HEK293 (cell line): ENCODE results near the gene RIC3.

Source experiments
- CTCF ChIA-PET: fragments of 350-600 bp; formaldehyde crosslinking; extraction: SDS; loops from one replicate; lab custom pipeline; 2021; ENCODE audit warnings: antibody characterized with exemption; lab: Yijun Ruan, JAX
- POLR2A ChIA-PET: fragments of 300-600 bp; formaldehyde crosslinking; extraction: SDS; loops from one replicate; lab custom pipeline; 2020; ENCODE audit warnings: antibody characterized with exemption, inconsistent platforms; lab: Yijun Ruan, JAX
- H3K27ac ChIP-seq: fragments of 200-500 bp; sonication (Bioruptor generic); 2 replicates; pipeline ENCODE4 v1.5.1; 2014; ENCODE audit warnings: low read depth, low read length, control low read depth, inconsistent platforms; ENCODE audit errors: extremely low read depth
- H3K36me3 ChIP-seq, 2 experiments: fragments of 200-500 bp in 1 of 2; sonication (Bioruptor generic) in 1 of 2; 1 replicate in 1 of 2; 2 replicates in 1 of 2; pipeline ENCODE4 v1.5.1; 2014 to 2017; ENCODE audit warnings: inconsistent platforms in 2 of 2, low read length in 2 of 2; ENCODE audit not compliant: control insufficient read depth in 2 of 2, insufficient read depth in 1 of 2
- H3K4me1 ChIP-seq: fragments of 200-500 bp; sonication (Bioruptor generic); 2 replicates; pipeline ENCODE4 v1.5.1; 2014; ENCODE audit warnings: mild to moderate bottlenecking, low read length, inconsistent platforms; ENCODE audit not compliant: control insufficient read depth, insufficient read depth
- H3K4me3 ChIP-seq: 2 replicates; pipeline ENCODE4 v1.5.1; 2011; ENCODE audit warnings: low read depth, mild to moderate bottlenecking, control low read depth, low read length, moderate library complexity
- H3K9me3 ChIP-seq: fragments of 200-500 bp; sonication (Bioruptor generic); 2 replicates; pipeline ENCODE4 v1.5.1; 2014; ENCODE audit warnings: low read depth, low read length, inconsistent platforms; ENCODE audit not compliant: control insufficient read depth, insufficient read depth
- HOXC10 ChIP-seq: sonication (generic); formaldehyde crosslinking; IDR thresholded peaks from 2 replicates; pipeline ENCODE4 v1.8.1; 2023; ENCODE audit warnings: mild to moderate bottlenecking, missing genetic modification reagents
- KLF8 ChIP-seq: fragments of 450-650 bp; formaldehyde crosslinking; IDR thresholded peaks from 2 replicates; pipeline ENCODE4 v1.5.1; 2016; ENCODE audit warnings: missing biosample characterization, missing genetic modification characterization
- MEIS1 ChIP-seq: sonication (generic); formaldehyde crosslinking; IDR thresholded peaks from 2 replicates; pipeline ENCODE4 v1.8.1; 2022; ENCODE audit warnings: missing genetic modification reagents, mild to moderate bottlenecking, borderline replicate concordance
- MYNN ChIP-seq: fragments of 450-650 bp; formaldehyde crosslinking; IDR thresholded peaks from 2 replicates; pipeline ENCODE4 v1.5.1; 2016; ENCODE audit warnings: missing biosample characterization, missing genetic modification characterization, borderline replicate concordance
- ZBTB1 ChIP-seq: fragments of 450-650 bp; formaldehyde crosslinking; IDR thresholded peaks from 2 replicates; pipeline ENCODE4 v1.5.1; 2016; ENCODE audit warnings: missing biosample characterization, missing genetic modification characterization
- ZIC2 ChIP-seq: fragments of 450-650 bp; formaldehyde crosslinking; IDR thresholded peaks from 2 replicates; pipeline ENCODE4 v1.5.1; 2016; ENCODE audit warnings: missing biosample characterization, missing genetic modification characterization
- ZNF148 ChIP-seq: fragments of 450-650 bp; formaldehyde crosslinking; IDR thresholded peaks from 2 replicates; pipeline ENCODE4 v1.5.0; 2017; ENCODE audit warnings: missing biosample characterization, missing genetic modification characterization, borderline replicate concordance
- ZNF169 ChIP-seq: fragments of 450-650 bp; formaldehyde crosslinking; IDR thresholded peaks from 2 replicates; pipeline ENCODE4 v1.5.1; 2016; ENCODE audit warnings: missing biosample characterization, missing genetic modification characterization
- ZNF223 ChIP-seq: fragments of 450-650 bp; formaldehyde crosslinking; IDR thresholded peaks from 2 replicates; pipeline ENCODE4 v1.5.1; 2016; ENCODE audit warnings: missing biosample characterization, missing genetic modification characterization
- ZNF239 ChIP-seq: fragments of 450-650 bp; formaldehyde crosslinking; IDR thresholded peaks from 2 replicates; pipeline ENCODE4 v1.5.1; 2016; ENCODE audit warnings: missing biosample characterization, missing genetic modification characterization
- ZNF274 ChIP-seq, 2 experiments: fragments of 200-500 bp in 1 of 2; fragments of 450-650 bp in 1 of 2; sonication (Bioruptor generic) in 1 of 2; formaldehyde crosslinking in 1 of 2; IDR thresholded peaks; 2 replicates each; pipeline versions ENCODE4 v1.5.1 to v1.6.1; 2014 to 2016; ENCODE audit warnings: borderline replicate concordance in 1 of 2, inconsistent platforms in 1 of 2, low read length in 1 of 2, missing biosample characterization in 1 of 2, missing genetic modification characterization in 1 of 2
- ZNF350 ChIP-seq: fragments of 450-650 bp; formaldehyde crosslinking; IDR thresholded peaks from 2 replicates; pipeline ENCODE4 v1.5.0; 2017; ENCODE audit warnings: missing biosample characterization, mild to moderate bottlenecking, missing genetic modification characterization
- ZNF354C ChIP-seq: fragments of 450-650 bp; formaldehyde crosslinking; IDR thresholded peaks from 2 replicates; pipeline ENCODE4 v1.5.1; 2016; ENCODE audit warnings: missing biosample characterization, missing genetic modification characterization, low read depth, borderline replicate concordance
- ZNF48 ChIP-seq: fragments of 450-650 bp; formaldehyde crosslinking; IDR thresholded peaks from 2 replicates; pipeline ENCODE4 v1.5.1; 2016; ENCODE audit warnings: missing biosample characterization, missing genetic modification characterization
- ZNF624 ChIP-seq: fragments of 450-650 bp; formaldehyde crosslinking; IDR thresholded peaks from 2 replicates; pipeline ENCODE4 v1.5.1; 2017; ENCODE audit warnings: missing biosample characterization, missing genetic modification characterization
- ZNF707 ChIP-seq: fragments of 450-650 bp; formaldehyde crosslinking; IDR thresholded peaks from 2 replicates; pipeline ENCODE4 v1.5.1; 2016; ENCODE audit warnings: missing biosample characterization, missing genetic modification characterization
- ZNF76 ChIP-seq: fragments of 450-650 bp; formaldehyde crosslinking; IDR thresholded peaks from 2 replicates; pipeline ENCODE4; 2016; ENCODE audit warnings: low read depth, missing biosample characterization, missing genetic modification characterization, borderline replicate concordance
- ZNF843 ChIP-seq: fragments of 450-650 bp; formaldehyde crosslinking; IDR thresholded peaks from 2 replicates; pipeline ENCODE4 v1.5.1; 2016; ENCODE audit warnings: missing biosample characterization, missing genetic modification characterization
- ZSCAN16 ChIP-seq: fragments of 450-650 bp; formaldehyde crosslinking; IDR thresholded peaks from 2 replicates; pipeline ENCODE4 v1.5.1; 2016; ENCODE audit warnings: missing biosample characterization, missing genetic modification characterization
- TF ChIP-seq, protein P1 (sequence below): fragments of 450-650 bp; formaldehyde crosslinking; IDR thresholded peaks from 2 replicates; pipeline ENCODE4 v1.5.1; 2016; ENCODE audit warnings: missing biosample characterization, missing genetic modification characterization
- TF ChIP-seq, protein P2 (sequence below): fragments of 450-650 bp; formaldehyde crosslinking; IDR thresholded peaks from 2 replicates; pipeline ENCODE4 v1.5.1; 2017; ENCODE audit warnings: missing biosample characterization, missing genetic modification characterization
- TF ChIP-seq, protein P3 (sequence below): fragments of 450-650 bp; formaldehyde crosslinking; IDR thresholded peaks from 2 replicates; pipeline ENCODE4 v1.5.1; 2016; ENCODE audit warnings: missing biosample characterization, missing genetic modification characterization, borderline replicate concordance

The RIC3 gene

DNA sequence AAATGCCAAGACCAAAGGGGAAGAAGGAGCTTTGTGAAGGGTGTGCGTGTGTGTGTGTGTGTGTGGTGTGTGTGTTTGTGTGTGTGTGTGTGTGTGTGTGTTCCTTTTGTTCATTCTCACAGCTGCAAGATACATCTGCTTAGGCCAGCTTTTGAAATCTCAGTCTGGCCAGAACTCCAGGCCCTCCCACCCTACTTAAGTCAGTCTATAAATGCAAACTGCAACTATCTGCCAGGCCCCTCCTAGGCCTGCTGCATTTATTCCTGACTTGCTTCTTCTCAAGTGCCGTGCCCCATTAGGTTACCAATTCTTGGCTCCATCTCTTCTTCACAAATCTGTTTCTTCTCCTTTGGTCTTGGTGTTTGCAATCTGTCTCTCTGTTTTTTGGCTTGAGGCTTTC is 21.6 kb upstream of the RIC3 start (continued):
- TF ChIP-seq ZNF354C (tag by site-specific recombination) (no peak), ZNF707 (no peak), ZNF76 (tag by site-specific recombination) (no peak), ZNF48 (tag by site-specific recombination) (no peak), MEIS1 (CRISPR knock-in tag) (no peak), ZNF624 (no peak), HOXC10 (CRISPR knock-in tag) (no peak), ZIC2 (tag by site-specific recombination) (no peak), ZNF169 (no peak), ZNF148 (tag by site-specific recombination) (no peak)
- TF ChIP-seq, protein P1, sequence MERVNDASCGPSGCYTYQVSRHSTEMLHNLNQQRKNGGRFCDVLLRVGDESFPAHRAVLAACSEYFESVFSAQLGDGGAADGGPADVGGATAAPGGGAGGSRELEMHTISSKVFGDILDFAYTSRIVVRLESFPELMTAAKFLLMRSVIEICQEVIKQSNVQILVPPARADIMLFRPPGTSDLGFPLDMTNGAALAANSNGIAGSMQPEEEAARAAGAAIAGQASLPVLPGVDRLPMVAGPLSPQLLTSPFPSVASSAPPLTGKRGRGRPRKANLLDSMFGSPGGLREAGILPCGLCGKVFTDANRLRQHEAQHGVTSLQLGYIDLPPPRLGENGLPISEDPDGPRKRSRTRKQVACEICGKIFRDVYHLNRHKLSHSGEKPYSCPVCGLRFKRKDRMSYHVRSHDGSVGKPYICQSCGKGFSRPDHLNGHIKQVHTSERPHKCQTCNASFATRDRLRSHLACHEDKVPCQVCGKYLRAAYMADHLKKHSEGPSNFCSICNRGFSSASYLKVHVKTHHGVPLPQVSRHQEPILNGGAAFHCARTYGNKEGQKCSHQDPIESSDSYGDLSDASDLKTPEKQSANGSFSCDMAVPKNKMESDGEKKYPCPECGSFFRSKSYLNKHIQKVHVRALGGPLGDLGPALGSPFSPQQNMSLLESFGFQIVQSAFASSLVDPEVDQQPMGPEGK (tag by site-specific recombination) = no peak

GRCh38 chr11:8186429-8186828 is 17.6 kb upstream of the RIC3 start:
- Histone ChIP-seq H3K4me3 (no peak overlapping the region), H3K36me3 (no peaks in the 10 kb centered on the region), H3K4me1 (no peaks in the 10 kb centered on the region), H3K27ac (no peak overlapping the region)
- POLR2A ChIA-PET = no interaction called here
- TF ChIP-seq, protein P2, sequence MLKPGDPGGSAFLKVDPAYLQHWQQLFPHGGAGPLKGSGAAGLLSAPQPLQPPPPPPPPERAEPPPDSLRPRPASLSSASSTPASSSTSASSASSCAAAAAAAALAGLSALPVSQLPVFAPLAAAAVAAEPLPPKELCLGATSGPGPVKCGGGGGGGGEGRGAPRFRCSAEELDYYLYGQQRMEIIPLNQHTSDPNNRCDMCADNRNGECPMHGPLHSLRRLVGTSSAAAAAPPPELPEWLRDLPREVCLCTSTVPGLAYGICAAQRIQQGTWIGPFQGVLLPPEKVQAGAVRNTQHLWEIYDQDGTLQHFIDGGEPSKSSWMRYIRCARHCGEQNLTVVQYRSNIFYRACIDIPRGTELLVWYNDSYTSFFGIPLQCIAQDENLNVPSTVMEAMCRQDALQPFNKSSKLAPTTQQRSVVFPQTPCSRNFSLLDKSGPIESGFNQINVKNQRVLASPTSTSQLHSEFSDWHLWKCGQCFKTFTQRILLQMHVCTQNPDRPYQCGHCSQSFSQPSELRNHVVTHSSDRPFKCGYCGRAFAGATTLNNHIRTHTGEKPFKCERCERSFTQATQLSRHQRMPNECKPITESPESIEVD (tag by site-specific recombination) = no peak
- no peak for TF ChIP-seq ZSCAN16 (tag by site-specific recombination)
- TF ChIP-seq ZNF350 (tag by site-specific recombination) = no peak
- TF ChIP-seq MYNN (tag by site-specific recombination) = no peak
- TF ChIP-seq, all 188 proteins: peak for 0
- CTCF ChIA-PET = interaction anchor here (0.9 to 1.7 kb wide), 2 partner anchors 376 to 381 kb away, joined by 4 to 5 read pairs; no protein-coding TSS in a partner anchor
- no peaks in the 10 kb centered on the region for H3K9me3 ChIP-seq

DNA sequence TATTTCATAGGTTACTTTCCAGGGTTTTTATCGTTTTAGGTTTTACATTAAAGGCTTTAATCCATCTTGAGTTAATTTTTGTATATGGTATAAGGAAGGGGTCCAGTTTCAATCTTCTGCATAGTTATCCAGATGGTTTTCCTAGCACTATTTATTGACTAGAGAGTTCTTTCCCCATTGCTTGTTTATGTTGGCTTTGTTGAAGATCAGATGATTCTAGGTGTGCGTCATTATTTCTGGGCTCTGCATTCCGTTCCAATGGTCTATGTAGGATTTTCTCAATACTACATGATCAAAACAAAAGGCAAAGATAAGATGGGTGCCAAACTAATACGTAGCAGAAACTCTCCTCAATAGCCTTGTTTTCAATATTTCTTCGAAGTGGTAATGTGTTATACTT is 14.3 kb upstream of the RIC3 start:
- CTCF ChIA-PET = interaction anchor here (1.7 to 2.3 kb wide), 2 partner anchors 10 to 384 kb away, joined by 5 to 9 read pairs; no protein-coding TSS in a partner anchor
- TF ChIP-seq ZNF223 (tag by site-specific recombination) (no peak), ZNF239 (tag by site-specific recombination) (no peak), KLF8 (no peak), ZNF843 (tag by site-specific recombination) (no peak), ZNF274 (IDR thresholded peaks at IDR 0.05; ENCODE audit: low read length) (no peak), ZNF274 (tag by site-specific recombination; IDR thresholded peaks at IDR 0.05; ENCODE audit: borderline replicate concordance) (no peak), ZBTB1 (tag by site-specific recombination) (no peak)
- TF ChIP-seq, protein P3, sequence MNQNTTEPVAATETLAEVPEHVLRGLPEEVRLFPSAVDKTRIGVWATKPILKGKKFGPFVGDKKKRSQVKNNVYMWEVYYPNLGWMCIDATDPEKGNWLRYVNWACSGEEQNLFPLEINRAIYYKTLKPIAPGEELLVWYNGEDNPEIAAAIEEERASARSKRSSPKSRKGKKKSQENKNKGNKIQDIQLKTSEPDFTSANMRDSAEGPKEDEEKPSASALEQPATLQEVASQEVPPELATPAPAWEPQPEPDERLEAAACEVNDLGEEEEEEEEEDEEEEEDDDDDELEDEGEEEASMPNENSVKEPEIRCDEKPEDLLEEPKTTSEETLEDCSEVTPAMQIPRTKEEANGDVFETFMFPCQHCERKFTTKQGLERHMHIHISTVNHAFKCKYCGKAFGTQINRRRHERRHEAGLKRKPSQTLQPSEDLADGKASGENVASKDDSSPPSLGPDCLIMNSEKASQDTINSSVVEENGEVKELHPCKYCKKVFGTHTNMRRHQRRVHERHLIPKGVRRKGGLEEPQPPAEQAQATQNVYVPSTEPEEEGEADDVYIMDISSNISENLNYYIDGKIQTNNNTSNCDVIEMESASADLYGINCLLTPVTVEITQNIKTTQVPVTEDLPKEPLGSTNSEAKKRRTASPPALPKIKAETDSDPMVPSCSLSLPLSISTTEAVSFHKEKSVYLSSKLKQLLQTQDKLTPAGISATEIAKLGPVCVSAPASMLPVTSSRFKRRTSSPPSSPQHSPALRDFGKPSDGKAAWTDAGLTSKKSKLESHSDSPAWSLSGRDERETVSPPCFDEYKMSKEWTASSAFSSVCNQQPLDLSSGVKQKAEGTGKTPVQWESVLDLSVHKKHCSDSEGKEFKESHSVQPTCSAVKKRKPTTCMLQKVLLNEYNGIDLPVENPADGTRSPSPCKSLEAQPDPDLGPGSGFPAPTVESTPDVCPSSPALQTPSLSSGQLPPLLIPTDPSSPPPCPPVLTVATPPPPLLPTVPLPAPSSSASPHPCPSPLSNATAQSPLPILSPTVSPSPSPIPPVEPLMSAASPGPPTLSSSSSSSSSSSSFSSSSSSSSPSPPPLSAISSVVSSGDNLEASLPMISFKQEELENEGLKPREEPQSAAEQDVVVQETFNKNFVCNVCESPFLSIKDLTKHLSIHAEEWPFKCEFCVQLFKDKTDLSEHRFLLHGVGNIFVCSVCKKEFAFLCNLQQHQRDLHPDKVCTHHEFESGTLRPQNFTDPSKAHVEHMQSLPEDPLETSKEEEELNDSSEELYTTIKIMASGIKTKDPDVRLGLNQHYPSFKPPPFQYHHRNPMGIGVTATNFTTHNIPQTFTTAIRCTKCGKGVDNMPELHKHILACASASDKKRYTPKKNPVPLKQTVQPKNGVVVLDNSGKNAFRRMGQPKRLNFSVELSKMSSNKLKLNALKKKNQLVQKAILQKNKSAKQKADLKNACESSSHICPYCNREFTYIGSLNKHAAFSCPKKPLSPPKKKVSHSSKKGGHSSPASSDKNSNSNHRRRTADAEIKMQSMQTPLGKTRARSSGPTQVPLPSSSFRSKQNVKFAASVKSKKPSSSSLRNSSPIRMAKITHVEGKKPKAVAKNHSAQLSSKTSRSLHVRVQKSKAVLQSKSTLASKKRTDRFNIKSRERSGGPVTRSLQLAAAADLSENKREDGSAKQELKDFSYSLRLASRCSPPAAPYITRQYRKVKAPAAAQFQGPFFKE = no peak

More for the DNA sequence above, 14.3 kb upstream of the RIC3 start:
- no peak overlapping the region for H3K4me3 ChIP-seq
- POLR2A ChIA-PET = no interaction called here
- no peaks in the 10 kb centered on the region for H3K36me3 ChIP-seq
- H3K9me3 ChIP-seq = no peaks in the 10 kb centered on the region
- H3K27ac ChIP-seq = no peak overlapping the region
- H3K4me1 ChIP-seq = no peaks in the 10 kb centered on the region
